Measurements from ENCODE around the gene HSD17B1. TPM values are rescaled to one million over a fixed set of nuclear protein-coding genes. Genes with fewer than 3 reads are reported as not detected.
A peak's percentile ranks its signal among the peaks of the same experiment; 100 is the strongest.

Gene HSD17B1
- total RNA-seq, 1 donor from 2014 or later, result 0.59 TPM

DNA sequence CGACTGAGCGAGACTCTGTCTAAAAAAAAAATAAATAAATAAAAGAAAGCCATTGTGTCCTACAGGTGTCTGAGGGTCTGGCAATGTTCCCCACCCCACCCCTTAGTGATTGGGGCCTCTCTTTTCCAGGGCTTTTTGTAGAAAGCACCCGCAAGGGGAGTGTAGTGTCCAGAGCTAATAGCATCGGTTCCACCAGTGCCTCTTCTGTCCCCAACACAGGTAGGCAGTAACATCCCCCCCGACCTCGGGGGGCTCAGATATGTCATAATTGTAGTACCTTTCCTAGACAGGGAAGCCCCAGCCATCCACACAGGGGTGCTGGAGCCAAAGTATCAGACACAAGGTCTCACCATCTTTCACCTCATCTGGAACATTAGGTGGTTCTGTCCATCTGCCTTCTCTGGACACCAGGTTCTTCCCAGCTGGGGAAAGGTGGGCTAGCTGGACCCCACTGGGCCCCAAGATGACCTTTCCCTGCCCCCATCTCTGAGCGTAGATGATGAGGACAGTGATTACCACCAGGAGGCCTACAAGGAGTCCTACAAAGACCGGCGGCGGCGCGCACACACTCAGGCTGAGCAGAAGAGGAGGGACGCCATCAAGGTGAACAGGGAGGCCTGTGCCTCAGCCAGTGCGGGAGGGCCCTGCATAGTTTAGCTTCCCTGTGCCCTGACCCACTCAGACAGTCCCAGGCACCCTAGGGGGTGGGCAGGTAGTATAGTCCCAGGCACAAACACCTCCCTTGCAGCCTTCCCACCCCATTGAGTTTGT is 15.8 kb downstream of the HSD17B1 start:
- no peak for DNase-seq

DNA sequence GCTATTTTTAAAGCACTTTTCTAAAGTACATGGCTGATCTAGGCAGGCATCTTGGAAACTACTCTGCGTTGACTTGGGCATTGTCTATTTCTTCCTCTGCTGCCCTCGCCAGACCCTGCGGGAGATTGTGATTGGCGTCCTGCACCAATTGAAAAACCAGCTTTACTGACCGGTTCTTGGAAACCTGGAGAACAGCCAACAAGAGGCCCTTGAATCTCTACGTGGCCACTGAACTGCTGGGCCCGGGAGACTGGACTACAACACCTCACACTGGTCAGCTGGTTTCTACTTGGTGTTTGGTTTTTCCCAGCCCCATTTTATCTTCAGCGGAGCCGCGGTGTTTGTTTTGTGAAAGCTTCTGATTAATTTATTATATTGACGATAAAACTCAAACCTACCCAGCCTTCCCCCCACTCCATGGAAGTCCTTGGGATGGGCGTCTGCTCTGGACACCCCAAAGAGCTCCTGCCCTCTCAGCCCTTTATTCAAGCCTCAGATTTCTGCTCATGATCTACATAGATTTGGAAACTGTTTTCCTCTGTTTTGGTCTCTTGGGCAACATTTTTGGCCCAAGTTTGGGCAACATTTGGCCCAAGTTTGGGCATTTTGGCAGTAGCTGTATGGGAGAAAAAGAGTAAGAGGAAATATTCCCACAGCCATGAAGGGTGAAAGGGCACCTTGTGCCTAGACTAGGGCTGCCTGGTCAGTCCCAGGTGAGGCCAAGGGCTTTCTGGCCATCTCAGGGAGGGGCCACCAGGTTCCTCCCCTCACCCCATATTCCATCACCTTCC is 18.9 kb downstream of the HSD17B1 start:
- no peak for DNase-seq

DNA sequence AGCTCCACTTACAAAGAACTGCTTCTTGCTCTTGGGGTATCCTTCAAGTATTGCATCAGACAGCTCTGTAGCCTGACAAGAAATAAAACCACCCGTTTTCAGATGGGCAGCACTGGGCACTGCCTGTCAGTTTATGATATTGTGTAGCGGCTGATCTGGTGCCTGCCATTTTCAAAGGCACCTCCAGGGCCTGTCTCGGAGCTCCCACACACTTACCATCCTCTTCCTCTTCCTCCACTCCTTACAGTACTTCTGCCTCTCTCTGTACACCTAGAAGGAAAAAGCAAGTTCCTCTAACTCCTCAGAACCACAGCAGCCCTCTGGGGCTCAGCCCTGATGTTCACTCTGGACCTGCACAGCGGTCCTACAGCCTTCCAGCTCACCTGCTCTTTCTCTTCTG is 20.4 kb downstream of the HSD17B1 start:
- no peak for DNase-seq

- no peak for DNase-seq
These were observed 21.7 kb downstream of the HSD17B1 start for GRCh38 chr17:42574463-42574862.

DNA sequence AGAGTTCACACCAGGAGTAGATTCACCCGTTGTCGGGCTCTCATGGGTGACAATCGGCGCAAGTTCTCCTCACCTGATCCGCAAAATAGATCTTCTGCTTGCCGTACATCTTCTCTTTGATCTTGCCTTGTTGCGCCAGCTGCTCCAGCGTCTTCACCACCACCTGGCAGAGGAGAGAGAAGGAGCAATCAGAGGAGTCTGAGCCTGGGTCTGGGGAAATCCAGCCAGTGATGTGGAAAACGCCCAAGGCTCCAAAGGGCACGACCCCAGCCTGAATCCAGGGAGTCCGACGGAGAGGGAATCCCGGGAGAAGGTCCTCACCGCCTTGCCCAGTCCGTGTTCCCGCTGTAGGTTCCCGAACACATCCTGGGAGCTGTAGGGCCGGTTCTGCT is 24.4 kb downstream of the HSD17B1 start:
- DNase-seq, result no peak

DNA sequence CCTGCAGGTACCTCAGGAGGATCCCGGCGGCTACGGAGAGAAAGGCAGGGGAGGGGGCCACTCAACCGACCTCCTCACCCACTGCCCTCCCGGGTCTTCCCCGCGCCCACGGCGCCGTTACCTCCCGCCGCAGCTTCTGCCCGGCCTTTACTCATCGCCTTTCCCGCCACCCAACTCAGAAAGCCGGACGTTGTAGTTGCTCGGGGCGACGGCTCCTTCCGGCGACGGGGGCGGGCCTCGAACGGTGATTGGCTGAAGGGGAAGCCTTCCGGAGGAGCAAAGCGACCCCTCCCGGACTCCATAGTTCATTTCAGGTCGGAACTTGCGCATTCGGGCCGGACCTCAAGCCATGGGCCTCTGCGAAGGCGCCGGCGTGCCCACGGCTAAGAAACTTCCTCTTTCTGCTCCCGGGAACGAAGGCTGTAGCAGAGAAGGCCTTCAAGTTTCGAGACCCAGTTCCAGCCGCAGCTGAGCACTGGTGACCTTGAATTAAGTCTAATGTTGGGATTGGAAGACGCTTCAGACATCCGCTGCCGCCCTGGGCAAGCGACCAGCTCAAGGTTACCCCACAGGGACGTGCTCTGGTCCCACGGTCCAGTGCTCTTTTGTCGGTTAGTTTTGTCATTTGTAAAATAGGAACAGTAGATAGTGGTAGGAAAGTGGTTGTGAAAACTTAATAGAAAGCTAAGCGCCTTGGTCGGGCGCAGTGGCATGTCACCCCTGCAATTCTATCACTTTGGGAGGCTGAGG is 25.0 kb downstream of the HSD17B1 start, which contains the start of gene PSMC3IP:
Gene PSMC3IP (minus strand): TSS at position 198 of the 750 bp plus-strand sequence. CDS start 43 bp downstream, at position 155.
- DNase-seq, result peak; percentile 90

DNA sequence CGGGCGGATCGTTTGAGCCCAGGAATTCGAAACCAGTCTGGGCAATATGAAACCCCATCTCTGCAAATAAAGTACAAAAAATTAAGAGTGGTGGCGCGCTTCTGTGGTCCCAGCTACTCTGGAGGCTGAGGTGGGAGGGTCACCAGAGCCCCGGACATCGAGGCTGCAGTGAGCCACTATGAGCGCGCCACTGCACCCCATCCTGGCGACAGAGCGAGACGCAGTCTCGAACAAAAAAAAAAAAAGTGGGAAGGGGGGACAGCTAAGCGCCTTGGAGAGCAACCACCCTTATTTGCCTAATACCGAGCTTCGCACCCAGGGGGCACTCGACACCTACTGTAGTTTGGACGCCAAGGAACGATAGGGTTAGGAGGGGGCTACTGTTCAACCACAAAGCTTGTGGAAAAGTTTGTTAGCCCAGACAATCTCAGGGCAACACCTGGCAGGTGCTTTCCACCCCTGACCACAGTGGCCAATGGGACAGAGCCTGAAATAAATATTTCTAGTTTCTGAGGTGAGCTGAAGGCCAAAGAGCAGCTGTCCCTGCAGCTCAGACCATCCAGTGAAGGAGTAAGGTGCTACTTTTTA is 25.7 kb downstream of the HSD17B1 start:
- DNase-seq, result peak; percentile 69

DNA sequence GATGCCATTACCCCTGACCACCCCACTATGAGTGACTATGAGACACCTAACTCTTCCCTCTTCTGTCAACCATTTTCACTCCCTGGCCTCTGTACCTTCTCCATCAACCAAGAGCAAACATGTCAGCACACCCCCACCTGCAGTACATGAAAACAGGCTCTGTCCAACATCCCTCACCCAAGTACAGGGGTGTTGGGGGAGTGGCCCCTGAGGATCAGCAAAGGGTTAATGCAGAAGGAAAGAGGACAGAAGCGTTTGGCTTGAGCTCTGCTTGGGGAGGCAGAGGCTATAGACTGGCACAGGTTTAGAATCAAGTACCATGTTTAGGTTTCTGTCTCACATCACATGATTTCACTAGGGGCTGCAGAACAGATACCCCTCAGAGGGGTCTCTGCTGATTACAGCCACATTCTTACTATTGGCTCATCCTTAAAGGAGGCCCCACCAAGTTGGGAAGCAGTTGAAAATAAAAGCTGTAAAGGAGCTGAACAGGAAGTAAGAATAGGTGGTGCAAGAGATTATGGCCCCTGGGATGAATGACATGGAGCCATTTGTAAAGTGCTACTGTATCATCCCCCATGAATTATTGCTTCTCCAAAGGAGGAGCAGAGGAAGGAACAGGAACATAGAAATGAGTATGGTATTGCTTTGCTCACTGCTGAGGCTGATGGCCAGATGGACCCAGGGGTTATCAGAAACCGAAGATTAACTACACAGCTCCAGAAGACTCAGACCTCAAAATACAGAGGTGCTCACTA is 27.2 kb downstream of the HSD17B1 start:
- DNase-seq, result no peak

DNA sequence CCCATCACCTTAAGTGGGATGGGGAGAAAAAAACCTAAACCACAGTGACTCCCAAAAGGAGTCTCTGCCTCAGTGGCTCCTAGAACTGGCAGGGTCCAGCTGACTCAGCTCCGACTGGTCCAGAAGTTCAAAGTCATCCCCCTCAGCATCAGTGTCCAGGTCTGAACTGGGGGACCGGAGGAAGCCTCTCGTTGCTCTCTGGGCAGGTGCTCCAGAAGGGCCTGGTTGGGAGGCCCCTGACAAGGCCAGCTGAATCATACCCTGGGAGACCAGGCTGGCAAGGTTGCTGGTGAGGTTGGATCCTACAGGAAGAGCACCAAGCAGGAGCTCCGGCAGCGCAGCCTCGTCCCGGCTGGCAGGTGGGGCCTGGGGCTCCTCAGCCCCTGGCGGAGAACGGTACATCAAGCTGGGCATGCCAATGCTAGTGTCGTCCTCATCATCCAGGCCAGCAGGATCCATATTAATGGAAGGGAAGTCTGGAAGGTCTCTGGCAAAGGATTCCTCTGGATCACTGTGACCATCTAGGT is 29.1 kb downstream of the HSD17B1 start:
- no peak for DNase-seq

DNA sequence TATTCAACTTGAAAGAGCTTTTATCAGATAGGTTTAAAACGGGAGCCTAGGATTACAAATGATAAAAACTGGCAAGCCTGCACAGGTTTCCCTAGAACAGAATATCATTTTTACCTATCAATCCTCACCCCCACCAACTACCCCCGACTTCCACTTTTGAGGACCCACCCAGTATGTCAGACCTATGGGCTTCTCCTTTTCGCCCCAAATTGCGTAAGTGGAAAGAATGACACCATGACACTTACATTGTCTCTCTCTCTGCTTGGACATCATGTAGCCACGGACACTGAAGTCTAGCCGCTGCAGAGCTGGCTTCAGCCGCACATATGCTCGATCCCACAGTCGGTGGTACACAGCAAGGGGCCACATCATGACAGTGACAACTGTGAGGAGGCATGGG is 32.2 kb downstream of the HSD17B1 start:
- no peak for DNase-seq

DNA sequence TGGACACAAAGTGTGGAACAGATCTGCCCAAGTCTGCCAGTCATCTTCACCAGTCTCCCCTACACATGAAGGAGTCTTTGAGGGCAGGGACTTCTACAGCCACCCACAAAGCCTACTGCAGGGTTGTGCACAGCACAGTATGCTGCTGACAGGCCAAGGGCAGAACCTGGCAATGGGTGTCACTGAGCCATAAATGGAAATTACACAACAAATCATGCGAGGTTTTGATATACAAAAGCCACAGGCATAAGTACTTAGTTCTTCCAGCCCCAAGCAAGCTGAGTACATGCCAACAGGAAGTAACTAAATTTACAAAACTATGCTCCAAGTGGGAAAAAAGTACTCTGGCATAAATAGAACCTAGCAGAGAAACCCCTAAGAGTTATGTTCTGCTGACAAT is 32.6 kb downstream of the HSD17B1 start:
- DNase-seq, result no peak

DNA sequence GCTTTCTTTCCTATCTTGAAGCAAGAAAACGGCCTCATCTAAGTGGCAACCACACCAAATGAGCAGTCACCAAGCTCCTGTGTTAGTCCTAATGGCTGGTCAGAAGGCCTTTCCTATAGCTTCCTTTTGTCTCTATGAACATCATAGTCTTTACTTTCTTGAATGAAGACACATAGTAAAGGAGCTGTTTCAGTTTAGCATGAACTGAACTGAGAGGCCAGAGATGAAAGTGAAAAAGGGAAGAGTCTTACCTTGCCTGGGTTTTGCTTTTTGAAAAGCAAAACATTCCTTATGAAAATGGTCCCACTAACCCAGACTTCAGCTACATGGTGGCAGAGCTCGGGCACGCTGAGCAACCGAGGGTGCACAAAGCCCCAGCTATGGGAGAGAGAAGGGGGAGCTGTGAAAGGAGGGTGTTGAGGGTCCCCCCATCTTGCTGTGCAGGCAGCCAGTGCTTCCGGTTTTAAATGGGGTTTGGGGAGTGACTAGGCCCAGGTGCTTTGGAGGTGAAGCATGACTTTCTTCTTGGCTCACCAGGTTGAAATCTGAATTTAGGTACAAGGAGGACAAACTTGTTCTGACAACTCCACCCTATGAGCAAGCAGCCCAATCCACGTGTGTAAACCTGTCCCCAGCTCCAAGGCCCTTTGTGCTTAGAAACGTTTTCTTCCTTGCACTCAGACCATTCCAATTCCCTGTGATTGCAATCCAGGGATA is 33.9 kb downstream of the HSD17B1 start:
- no peak for DNase-seq

- DNase-seq, result no peak
These were observed 38.2 kb downstream of the HSD17B1 start for GRCh38 chr17:42590886-42591285.

DNA sequence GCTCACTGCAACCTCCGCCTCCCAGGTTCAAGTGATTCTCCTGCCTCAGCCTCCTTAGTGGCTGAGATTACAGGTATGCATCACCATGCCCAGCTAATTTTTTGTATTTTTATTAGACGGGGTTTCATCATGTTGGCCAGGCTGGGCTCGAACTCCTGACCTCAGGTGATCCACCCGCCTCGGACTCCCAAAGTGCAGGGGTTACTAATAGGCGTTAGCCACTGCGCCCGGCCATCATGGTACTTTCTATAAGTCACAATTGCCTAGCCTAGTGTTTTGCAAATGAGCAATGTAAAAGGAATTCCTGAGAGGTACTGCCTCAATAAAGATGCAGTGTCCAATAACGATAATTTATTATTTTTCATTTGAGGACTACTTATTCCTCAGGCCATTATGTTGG is 38.7 kb downstream of the HSD17B1 start:
- no peak for DNase-seq

GRCh38 chr17:42596386-42596785 is 43.7 kb downstream of the HSD17B1 start:
- DNase-seq, result no peak

DNA sequence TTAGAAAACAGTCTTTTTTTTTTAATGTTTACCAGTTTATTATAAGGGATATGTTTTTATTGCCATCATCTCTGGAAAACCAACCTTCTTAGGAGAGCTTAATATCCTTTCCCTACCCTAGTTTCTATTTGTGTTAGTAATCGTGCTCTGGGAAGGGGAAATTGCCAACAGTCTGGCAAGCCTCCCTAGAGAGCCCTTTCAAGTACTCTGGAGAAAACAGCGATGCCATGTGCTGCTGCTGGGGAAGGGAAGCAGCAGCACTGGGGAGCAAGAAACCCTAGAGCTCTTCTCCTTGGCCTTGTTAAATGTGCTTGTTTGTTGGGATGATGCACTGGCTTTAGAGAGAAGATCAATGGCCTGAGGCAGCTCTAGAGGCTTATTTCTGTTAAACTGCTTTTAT is 46.2 kb downstream of the HSD17B1 start:
- no peak for DNase-seq

DNA sequence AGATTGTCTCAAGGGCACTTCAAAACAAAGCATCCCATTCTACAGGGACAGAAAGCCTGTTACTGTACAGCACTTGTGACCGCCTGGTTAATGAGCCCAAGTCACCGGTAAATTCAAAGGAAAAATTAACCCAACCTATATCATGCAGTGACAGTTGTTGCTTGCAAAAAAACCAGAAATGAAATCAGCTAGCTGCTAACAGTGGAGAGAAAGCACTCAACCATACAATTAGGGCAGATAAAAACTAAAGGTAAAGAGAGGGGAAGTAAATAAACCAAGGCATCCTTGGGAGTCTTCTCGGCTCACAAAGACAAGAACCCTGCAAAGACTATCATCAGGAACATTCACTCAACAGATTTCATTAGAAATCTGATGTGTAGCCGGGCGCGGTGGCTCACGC is 50.6 kb downstream of the HSD17B1 start:
- no peak for DNase-seq
